PC-9 (cell line): ENCODE results near the gene OBP2A. TPM values are rescaled to one million over a fixed set of nuclear protein-coding genes. Genes with fewer than 3 reads are reported as not detected.

Source experiments
- BruUV-seq: library from RNA; stranded (reverse); fragments of 400-500 nt; replicated peaks from 2 replicates; lab custom pipeline; 2021; lab: Mats Ljungman, UMichigan
- CTCF ChIA-PET: fragments of 300-600 bp; sonication (Branson Sonifier 250); formaldehyde crosslinking; loops from one replicate; lab custom pipeline; 2022; ENCODE audit warnings: antibody characterized with exemption; lab: Charles Lee
- POLR2A ChIA-PET: fragments of 300-600 bp; sonication (Branson Sonifier 250); formaldehyde crosslinking; loops from one replicate; lab custom pipeline; 2022; ENCODE audit warnings: antibody characterized with exemption; ENCODE audit not compliant: unreplicated experiment; lab: Charles Lee
- DNase-seq, 2 experiments: peaks; one replicate each; pipeline versions ENCODE4 v3.0.0 to v3.0.0-alpha.2; 2015 to 2022; ENCODE audit warnings: mixed read lengths in 1 of 2
- H2AFZ ChIP-seq: fragments of 200-600 bp; sonication (generic); 2 replicates; pipeline ENCODE4 v1.8.1; 2017; ENCODE audit warnings: antibody characterized with exemption
- H3F3A ChIP-seq: fragments of 200-600 bp; sonication (generic); 2 replicates; pipeline ENCODE4 v1.8.1; 2017; ENCODE audit warnings: antibody characterized with exemption, mild to moderate bottlenecking, low read depth; ENCODE audit not compliant: insufficient read depth
- H3K27ac ChIP-seq: fragments of 200-600 bp; sonication (generic); 2 replicates; pipeline ENCODE4 v1.6.1; 2016; ENCODE audit warnings: mixed run types
- H3K27me3 ChIP-seq: fragments of 200-600 bp; sonication (generic); 2 replicates; pipeline ENCODE4 v1.6.1; 2016; ENCODE audit warnings: low read depth, mixed run types; ENCODE audit not compliant: insufficient read depth
- H3K36me3 ChIP-seq: fragments of 200-600 bp; sonication (generic); 2 replicates; pipeline ENCODE4 v1.6.1; 2016; ENCODE audit warnings: low read depth, mixed run types
- H3K4me1 ChIP-seq: fragments of 200-600 bp; sonication (generic); replicated peaks from 2 replicates; pipeline ENCODE4 v1.6.1; 2016; ENCODE audit warnings: mixed run types; ENCODE audit not compliant: insufficient read depth
- H3K4me2 ChIP-seq: fragments of 200-600 bp; sonication (generic); 2 replicates; pipeline ENCODE4 v1.6.1; 2017; ENCODE audit warnings: mixed run types
- H3K4me3 ChIP-seq: fragments of 200-600 bp; sonication (generic); 2 replicates; pipeline ENCODE4 v1.6.1; 2016; ENCODE audit warnings: mixed run types
- H3K79me2 ChIP-seq: fragments of 200-600 bp; sonication (generic); 2 replicates; pipeline ENCODE4 v1.6.1; 2017; ENCODE audit warnings: low read depth, mixed run types
- H3K9me2 ChIP-seq: fragments of 200-600 bp; sonication (generic); 2 replicates; pipeline ENCODE4 v1.8.1; 2017; ENCODE audit warnings: mild to moderate bottlenecking; ENCODE audit not compliant: insufficient read depth
- H3K9me3 ChIP-seq: fragments of 200-600 bp; sonication (generic); 2 replicates; pipeline ENCODE4 v1.8.1; 2016; ENCODE audit warnings: low read depth; ENCODE audit not compliant: insufficient read depth
- H4K20me1 ChIP-seq: fragments of 200-600 bp; sonication (generic); 2 replicates; pipeline ENCODE4 v1.8.1; 2017; ENCODE audit not compliant: insufficient read depth
- EZH2 ChIP-seq: fragments of 200-600 bp; sonication (generic); IDR thresholded peaks from 2 replicates; pipeline ENCODE4 v1.8.0; 2017; ENCODE audit warnings: antibody characterized with exemption, low read depth
- intact Hi-C: fragments of 100-400 bp; cut with micrococcal nuclease; formaldehyde crosslinking; loops from one replicate; pipeline ENCODE4 v1.10.0; 2022; ENCODE audit not compliant: unreplicated experiment
- total RNA-seq: library from RNA; stranded (reverse); gene quantifications from 2 replicates; pipeline ENCODE4 v1.2.3, GENCODE V29; 2021
- TF ChIP-seq, protein P1 (sequence below): fragments of 200-600 bp; sonication (generic); conservative IDR thresholded peaks from 2 replicates; pipeline ENCODE4 v1.6.1; 2017; ENCODE audit warnings: mixed run types, antibody characterized with exemption, mild to moderate bottlenecking, moderate library complexity

OBP2A gene
- total RNA-seq, 1 experiment from 2014 or later, result not detected

DNA sequence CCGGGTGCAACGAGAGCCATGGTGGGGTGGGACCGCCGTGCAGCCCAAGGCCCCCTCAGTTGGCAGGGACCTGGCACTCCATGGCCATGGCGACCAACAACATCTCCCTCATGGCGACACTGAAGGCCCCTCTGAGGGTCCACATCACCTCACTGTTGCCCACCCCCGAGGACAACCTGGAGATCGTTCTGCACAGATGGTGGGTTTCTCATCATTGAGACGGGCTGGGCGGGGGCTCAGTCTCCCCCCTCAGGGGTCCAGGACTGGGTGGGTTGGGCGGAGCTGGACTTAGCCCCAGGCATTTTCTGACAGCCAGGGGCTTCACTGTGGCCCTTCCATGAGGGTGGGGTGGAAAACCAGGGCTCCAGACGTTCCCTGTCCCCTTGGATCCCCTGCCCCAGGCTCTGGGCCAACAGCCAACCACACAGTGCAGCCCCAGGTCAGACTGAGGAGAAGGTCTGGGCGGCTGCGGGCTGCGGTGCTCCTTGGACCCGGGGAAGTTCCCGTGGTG, 16.4 kb downstream of the OBP2A start:
- Histone ChIP-seq H3K4me1 (no peaks in the 10 kb centered on the region), H3K36me3 (no peaks in the 10 kb centered on the region), H3K79me2 (no peaks in the 10 kb centered on the region), H3K4me2 (no peak overlapping the region), H3K9me3 (no peaks in the 10 kb centered on the region), H3K27ac (no peak overlapping the region), H3K27me3 (peaks cover 80% of the 10 kb centered on the region), H2AFZ (no peak overlapping the region), H4K20me1 (no peaks in the 10 kb centered on the region), H3F3A (no peaks in the 10 kb centered on the region), H3K4me3 (no peak overlapping the region), H3K9me2 (no peaks in the 10 kb centered on the region)
- ChIA-PET CTCF (no interaction called here), POLR2A (no interaction called here)
- TF ChIP-seq, protein P1, sequence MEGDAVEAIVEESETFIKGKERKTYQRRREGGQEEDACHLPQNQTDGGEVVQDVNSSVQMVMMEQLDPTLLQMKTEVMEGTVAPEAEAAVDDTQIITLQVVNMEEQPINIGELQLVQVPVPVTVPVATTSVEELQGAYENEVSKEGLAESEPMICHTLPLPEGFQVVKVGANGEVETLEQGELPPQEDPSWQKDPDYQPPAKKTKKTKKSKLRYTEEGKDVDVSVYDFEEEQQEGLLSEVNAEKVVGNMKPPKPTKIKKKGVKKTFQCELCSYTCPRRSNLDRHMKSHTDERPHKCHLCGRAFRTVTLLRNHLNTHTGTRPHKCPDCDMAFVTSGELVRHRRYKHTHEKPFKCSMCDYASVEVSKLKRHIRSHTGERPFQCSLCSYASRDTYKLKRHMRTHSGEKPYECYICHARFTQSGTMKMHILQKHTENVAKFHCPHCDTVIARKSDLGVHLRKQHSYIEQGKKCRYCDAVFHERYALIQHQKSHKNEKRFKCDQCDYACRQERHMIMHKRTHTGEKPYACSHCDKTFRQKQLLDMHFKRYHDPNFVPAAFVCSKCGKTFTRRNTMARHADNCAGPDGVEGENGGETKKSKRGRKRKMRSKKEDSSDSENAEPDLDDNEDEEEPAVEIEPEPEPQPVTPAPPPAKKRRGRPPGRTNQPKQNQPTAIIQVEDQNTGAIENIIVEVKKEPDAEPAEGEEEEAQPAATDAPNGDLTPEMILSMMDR, result no peak
- TF ChIP-seq EZH2, result no peak
- DNase-seq, result no peak
- intact Hi-C loops, result no loop called here
- no TSS peak for BruUV-seq

DNA sequence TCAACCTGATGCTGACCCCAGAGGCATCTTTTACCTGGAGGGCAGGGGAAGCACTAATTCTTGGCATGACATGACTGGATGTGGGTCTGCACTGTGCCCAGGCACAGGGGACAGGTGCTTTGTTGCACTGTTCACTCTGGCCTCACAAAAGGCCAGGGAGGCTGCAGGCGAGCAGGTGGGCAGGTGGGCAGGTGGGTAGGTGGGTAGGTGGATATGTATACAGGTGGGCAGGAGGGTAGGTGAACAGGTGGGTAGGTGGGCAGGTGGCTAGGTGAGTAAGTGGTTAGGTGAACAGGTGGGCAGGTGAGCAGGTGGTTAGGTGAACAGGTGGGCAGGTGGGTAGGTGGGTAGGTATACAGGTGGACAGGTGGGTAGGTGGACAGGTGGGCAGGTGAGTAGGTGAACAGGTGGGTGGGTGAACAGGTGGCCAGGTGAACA, 17.1 kb downstream of the OBP2A start:
- Histone ChIP-seq H3K79me2 (no peaks in the 10 kb centered on the region), H3K27ac (no peak overlapping the region), H3F3A (no peaks in the 10 kb centered on the region), H4K20me1 (no peaks in the 10 kb centered on the region), H2AFZ (no peak overlapping the region), H3K36me3 (no peaks in the 10 kb centered on the region), H3K9me3 (no peaks in the 10 kb centered on the region), H3K27me3 (peaks cover 80% of the 10 kb centered on the region), H3K4me3 (no peak overlapping the region), H3K4me1 (no peaks in the 10 kb centered on the region), H3K4me2 (no peak overlapping the region), H3K9me2 (no peaks in the 10 kb centered on the region)
- ChIA-PET CTCF (no interaction called here), POLR2A (no interaction called here)
- no peak for TF ChIP-seq EZH2
- TF ChIP-seq, protein P1, result no peak
- intact Hi-C loops, result no loop called here
- DNase-seq, result no peak
- no TSS peak for BruUV-seq

DNA sequence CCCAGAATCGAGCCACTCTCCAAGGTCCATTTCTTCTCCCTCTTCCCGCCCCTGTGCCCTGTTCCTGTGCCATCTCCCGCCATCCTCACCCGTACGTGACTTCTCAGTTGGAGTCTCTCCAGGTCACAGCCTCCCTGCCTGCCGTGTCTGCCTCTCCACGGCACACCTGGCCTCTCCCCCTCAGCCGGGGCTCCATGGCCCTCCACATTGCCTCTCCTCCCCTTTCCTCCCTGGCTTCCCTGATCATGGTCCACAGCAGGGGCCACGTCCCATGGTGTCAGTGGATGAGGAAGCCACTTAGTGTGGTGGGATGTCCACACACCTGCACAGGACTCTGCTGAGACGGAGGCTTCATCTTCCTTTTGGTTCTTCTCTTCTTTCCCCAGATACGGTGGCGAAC, 17.9 kb downstream of the OBP2A start:
- DNase-seq, result no peak
- Histone ChIP-seq H2AFZ (no peak overlapping the region), H3K4me1 (no peaks in the 10 kb centered on the region), H3K4me2 (no peak overlapping the region), H3K27me3 (peaks cover 77% of the 10 kb centered on the region), H3K9me3 (no peaks in the 10 kb centered on the region), H4K20me1 (no peaks in the 10 kb centered on the region), H3K27ac (no peak overlapping the region), H3K79me2 (no peaks in the 10 kb centered on the region), H3K4me3 (no peak overlapping the region), H3K36me3 (no peaks in the 10 kb centered on the region), H3F3A (no peaks in the 10 kb centered on the region), H3K9me2 (no peaks in the 10 kb centered on the region)
- POLR2A ChIA-PET, result no interaction called here
- no TSS peak for BruUV-seq
- intact Hi-C loops, result no loop called here
- CTCF ChIA-PET, result no interaction called here
- no peak for TF ChIP-seq EZH2
- TF ChIP-seq, protein P1, result no peak
